Vagina (tissue), 2 donors: Measurements from ENCODE around the gene HP. TPM values are rescaled to one million over a fixed set of nuclear protein-coding genes. Genes with fewer than 3 reads are reported as not detected.

Experiments used
- DNase-seq, 2 donors: peaks; one replicate each; pipeline ENCODE4 v3.0.0-alpha.2; 2017; ENCODE audit errors: extremely low spot score in 2 of 2
- H3K27ac ChIP-seq: fragments of 200-600 bp; sonication (generic); one replicate; pipeline ENCODE4 v1.5.1; 2019
- H3K27me3 ChIP-seq: fragments of 200-600 bp; sonication (generic); one replicate; pipeline ENCODE4 v1.5.1; 2019
- H3K36me3 ChIP-seq, 2 donors: fragments of 200-600 bp; sonication (generic); one replicate each; pipeline ENCODE4 v1.5.1; 2017 to 2019
- H3K4me1 ChIP-seq: fragments of 200-600 bp; sonication (generic); one replicate; pipeline ENCODE4 v1.5.1; 2019
- H3K4me3 ChIP-seq, 2 donors: fragments of 200-600 bp; sonication (generic); 1 replicate in 1 of 2; 2 replicates in 1 of 2; pipeline ENCODE4 v1.5.1; 2016 to 2019
- H3K9me3 ChIP-seq: fragments of 200-600 bp; sonication (generic); one replicate; pipeline ENCODE4 v1.5.1; 2019
- CTCF ChIP-seq, 3 experiments: fragments of 450-650 bp in 2 of 3; fragments of 200-600 bp in 1 of 3; sonication (generic) in 1 of 3; IDR thresholded peaks; one replicate each; pipeline ENCODE4 v1.5.1; 2017 to 2019; ENCODE audit warnings: antibody characterized with exemption in 3 of 3, mild to moderate bottlenecking in 2 of 3, moderate library complexity in 2 of 3
- POLR2A ChIP-seq, 2 donors: fragments of 450-650 bp; IDR thresholded peaks; one replicate each; pipeline ENCODE4 v1.6.1; 2017; ENCODE audit warnings: antibody characterized with exemption in 2 of 2, mild to moderate bottlenecking in 2 of 2, moderate library complexity in 2 of 2
- POLR2AphosphoS5 ChIP-seq, 2 donors: sonication (generic); formaldehyde crosslinking; IDR thresholded peaks; one replicate each; pipeline ENCODE4 v1.9.0; 2017; ENCODE audit warnings: antibody characterized with exemption in 2 of 2, mild to moderate bottlenecking in 2 of 2, low read depth in 1 of 2; ENCODE audit not compliant: insufficient read depth in 1 of 2
- intact Hi-C: fragments of 100-400 bp; cut with DNase I; formaldehyde crosslinking; loops from one replicate; pipeline ENCODE4 v1.15.1; 2023
- total RNA-seq: library from RNA; depleted of rRNA; stranded (reverse); fragments of >200 nt; gene quantifications from one replicate; pipeline ENCODE4 v1.2.3, GENCODE V29; 2016

The HP gene
- total RNA-seq, 1 donor from 2014 or later, result 4.7 TPM

GRCh38 chr16:72021043-72021442, 33.3 kb upstream of the HP start:
- H3K36me3 ChIP-seq, result peaks cover 0 to 47% of the 10 kb centered on the region in 2 donors
- no peak overlapping the region for H3K27ac ChIP-seq
- no peaks in the 10 kb centered on the region for H3K9me3 ChIP-seq
- no peak for DNase-seq
- intact Hi-C loops, result no loop called here
- H3K27me3 ChIP-seq, result no peaks in the 10 kb centered on the region
- TF ChIP-seq POLR2AphosphoS5 (IDR thresholded peaks at IDR 0.05; ENCODE audit: insufficient read depth in 1 of 2, low read depth in 1 of 2) (no peak), CTCF (IDR thresholded peaks at IDR 0.05) (no peak), POLR2A (IDR thresholded peaks at IDR 0.05) (no peak)
- no peak overlapping the region for H3K4me3 ChIP-seq
- H3K4me1 ChIP-seq, result no peaks in the 10 kb centered on the region

GRCh38 chr16:72022127-72022526, 32.2 kb upstream of the HP start:
- no peaks in the 10 kb centered on the region for H3K4me1 ChIP-seq
- no peaks in the 10 kb centered on the region for H3K27me3 ChIP-seq
- intact Hi-C loops, result no loop called here
- H3K36me3 ChIP-seq, result peaks cover 0 to 47% of the 10 kb centered on the region in 2 donors
- H3K9me3 ChIP-seq, result no peaks in the 10 kb centered on the region
- H3K4me3 ChIP-seq, result no peak overlapping the region
- DNase-seq, result no peak
- TF ChIP-seq POLR2A (IDR thresholded peaks at IDR 0.05) (no peak), CTCF (IDR thresholded peaks at IDR 0.05) (no peak), POLR2AphosphoS5 (IDR thresholded peaks at IDR 0.05; ENCODE audit: insufficient read depth in 1 of 2, low read depth in 1 of 2) (no peak)
- no peak overlapping the region for H3K27ac ChIP-seq

DNA sequence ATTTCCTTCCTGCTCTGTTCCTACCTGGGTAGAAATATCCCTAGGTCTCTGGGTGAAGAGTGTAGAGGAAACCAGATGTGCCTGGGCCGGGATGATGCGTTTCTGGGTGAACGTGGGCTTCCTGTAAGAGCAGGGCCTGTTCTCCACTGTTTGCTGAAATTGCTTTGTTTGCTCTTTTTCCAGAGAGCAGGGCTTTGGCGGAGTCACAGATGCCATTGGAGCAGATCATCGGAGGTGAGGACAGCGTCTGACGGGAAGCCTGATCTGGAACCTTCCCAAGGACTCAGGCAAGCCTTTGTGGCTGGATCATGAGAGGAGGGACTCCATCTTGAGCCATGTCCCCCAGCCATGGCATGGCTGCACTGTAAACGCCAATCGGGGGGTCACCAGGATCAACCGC, 30.3 kb upstream of the HP start:
- Histone ChIP-seq H3K27ac (no peak overlapping the region), H3K4me3 (no peak overlapping the region), H3K4me1 (no peaks in the 10 kb centered on the region), H3K9me3 (no peaks in the 10 kb centered on the region), H3K36me3 (peaks cover 0 to 36% of the 10 kb centered on the region in 2 donors), H3K27me3 (no peaks in the 10 kb centered on the region)
- DNase-seq, result no peak
- TF ChIP-seq POLR2A (IDR thresholded peaks at IDR 0.05), result no peak
- no peak for TF ChIP-seq CTCF (IDR thresholded peaks at IDR 0.05)
- no peak for TF ChIP-seq POLR2AphosphoS5 (IDR thresholded peaks at IDR 0.05; ENCODE audit: insufficient read depth in 1 of 2, low read depth in 1 of 2)
- intact Hi-C loops, result no loop called here

DNA sequence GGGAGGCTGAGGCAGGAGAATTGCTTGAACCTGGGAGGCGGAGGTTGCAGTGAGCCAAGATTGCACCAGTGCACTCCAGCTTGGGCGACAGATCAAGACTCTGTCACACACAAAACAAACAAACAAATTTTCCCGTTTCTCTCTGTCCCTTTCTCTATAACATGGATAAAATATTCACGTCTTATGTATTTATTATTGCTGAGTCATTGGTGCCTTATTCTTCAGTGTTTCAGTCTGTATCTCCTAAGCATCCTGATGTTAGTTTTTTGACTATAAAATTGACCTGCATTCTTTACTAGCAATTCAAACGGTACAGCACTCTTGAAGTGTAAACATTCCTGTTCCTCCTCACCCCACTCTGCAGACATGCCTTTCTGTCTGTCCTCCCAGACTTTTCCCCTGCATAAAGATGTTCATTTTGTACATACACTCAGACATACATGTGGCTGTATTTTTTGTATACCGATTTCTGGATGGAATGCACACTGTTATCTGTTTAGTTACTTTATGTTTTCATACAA, 29.4 kb upstream of the HP start:
- H3K4me3 ChIP-seq, result no peak overlapping the region
- TF ChIP-seq CTCF (IDR thresholded peaks at IDR 0.05) (no peak), POLR2AphosphoS5 (IDR thresholded peaks at IDR 0.05; ENCODE audit: insufficient read depth in 1 of 2, low read depth in 1 of 2) (no peak), POLR2A (IDR thresholded peaks at IDR 0.05) (no peak)
- H3K36me3 ChIP-seq, result peaks cover 0 to 31% of the 10 kb centered on the region in 2 donors
- intact Hi-C loops, result no loop called here
- H3K9me3 ChIP-seq, result no peaks in the 10 kb centered on the region
- H3K27me3 ChIP-seq, result no peaks in the 10 kb centered on the region
- H3K4me1 ChIP-seq, result no peaks in the 10 kb centered on the region
- no peak for DNase-seq
- no peak overlapping the region for H3K27ac ChIP-seq

DNA sequence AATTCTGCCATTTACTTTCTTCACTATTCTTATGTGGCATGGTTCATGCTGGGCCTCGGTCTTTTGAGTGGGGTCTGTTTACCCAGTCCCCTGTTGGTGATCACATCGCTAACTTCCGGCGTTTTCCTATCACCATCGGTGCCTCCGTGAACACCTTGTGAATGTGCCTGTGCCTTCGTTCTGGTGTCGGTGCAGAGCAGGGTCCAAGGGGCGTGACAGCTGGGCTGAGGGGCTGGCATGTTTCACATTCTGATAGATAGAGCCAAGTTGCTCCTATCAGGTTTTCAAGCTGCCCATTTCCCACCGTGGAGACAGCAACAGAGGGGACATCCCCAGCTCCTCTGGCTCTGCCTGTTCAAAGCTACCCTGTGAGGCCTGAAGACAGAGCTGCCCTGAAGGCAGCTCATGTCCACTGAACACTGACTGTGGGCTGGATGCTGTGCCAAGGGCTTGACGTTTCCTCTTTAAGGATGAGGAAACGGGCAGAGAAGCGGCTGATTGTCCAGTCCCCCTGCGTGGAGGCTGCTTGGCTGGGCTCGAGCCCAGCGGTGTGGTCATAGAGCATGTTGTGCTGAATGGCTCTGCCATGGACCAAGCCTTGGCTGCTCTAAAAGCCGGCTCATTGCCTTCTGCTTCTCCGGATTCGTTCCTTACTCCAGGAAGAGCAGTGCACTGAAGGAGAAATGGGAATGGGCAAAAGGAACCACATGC, 28.7 kb upstream of the HP start:
- no peak overlapping the region for H3K27ac ChIP-seq
- H3K9me3 ChIP-seq, result no peaks in the 10 kb centered on the region
- DNase-seq, result no peak
- no peaks in the 10 kb centered on the region for H3K4me1 ChIP-seq
- peaks cover 0 to 31% of the 10 kb centered on the region in 2 donors for H3K36me3 ChIP-seq
- no peak for TF ChIP-seq POLR2AphosphoS5 (IDR thresholded peaks at IDR 0.05; ENCODE audit: insufficient read depth in 1 of 2, low read depth in 1 of 2)
- TF ChIP-seq CTCF (IDR thresholded peaks at IDR 0.05), result no peak
- no peak for TF ChIP-seq POLR2A (IDR thresholded peaks at IDR 0.05)
- intact Hi-C loops, result no loop called here
- H3K27me3 ChIP-seq, result no peaks in the 10 kb centered on the region
- no peak overlapping the region for H3K4me3 ChIP-seq
